ENCODE results near the gene PARVG. TPM values are rescaled to one million over a fixed set of nuclear protein-coding genes. Genes with fewer than 3 reads are reported as not detected.

Gene PARVG
- total RNA-seq, 1 experiment from 2014 or later: 1.3 TPM

GRCh38 chr22:44175676-44176075, 5.0 kb upstream of the PARVG start:
- Histone ChIP-seq H2BK15ac (ENCODE audit: low read depth, low read length) (no peak overlapping the region), H3K27me3 (ENCODE audit: insufficient read depth, low read length) (no peaks in the 10 kb centered on the region), H2BK12ac (ENCODE audit: insufficient read length, low read depth, low read length) (no peak overlapping the region), H3K27ac (ENCODE audit: insufficient read length, low read depth, low read length) (no peak overlapping the region), H4K8ac (replicated peaks; ENCODE audit: insufficient read length, low read depth, low read length) (no peak overlapping the region), H3K79me1 (ENCODE audit: insufficient read depth, low read depth, low read length, poor library complexity, severe bottlenecking) (no peaks in the 10 kb centered on the region), H3K18ac (ENCODE audit: insufficient read length, low read depth, low read length) (no peak overlapping the region), H3K23ac (ENCODE audit: insufficient read length, low read depth, low read length) (no peak overlapping the region), H4K5ac (ENCODE audit: insufficient read length, low read depth, low read length) (no peak overlapping the region), H3K79me2 (ENCODE audit: insufficient read depth, low read length) (no peaks in the 10 kb centered on the region), H3T11ph (ENCODE audit: low read length) (no peak overlapping the region), H4K91ac (ENCODE audit: insufficient read length, low read depth, low read length) (no peak overlapping the region), H3K9me3 (ENCODE audit: control insufficient read depth, low read depth, low read length) (no peaks in the 10 kb centered on the region), H3K9ac (ENCODE audit: extremely low read depth, insufficient read length, low read length) (no peak overlapping the region), H2BK120ac (ENCODE audit: low read depth, low read length, poor library complexity, severe bottlenecking) (no peak overlapping the region), H3K4me1 (ENCODE audit: insufficient read depth, low read length) (peaks cover 5% of the 10 kb centered on the region; the same call in 1 of the 2 replicates), H2AFZ (ENCODE audit: low read length) (no peak overlapping the region), H3K23me2 (ENCODE audit: insufficient read length, low read depth, low read length, poor library complexity, severe bottlenecking) (no peaks in the 10 kb centered on the region), H2AK5ac (ENCODE audit: insufficient read length, low read length) (no peak overlapping the region), H4K20me1 (ENCODE audit: control insufficient read depth, insufficient read depth, insufficient read length) (no peaks in the 10 kb centered on the region), H3K56ac (ENCODE audit: insufficient read length, low read depth, low read length) (no peak overlapping the region), H3K4ac (ENCODE audit: low read depth, low read length) (no peak overlapping the region), H3K14ac (ENCODE audit: insufficient read depth, low read length) (no peak overlapping the region), H2BK20ac (ENCODE audit: low read depth, low read length, poor library complexity, severe bottlenecking) (no peak overlapping the region), H3K4me2 (ENCODE audit: insufficient read depth, insufficient read length, low read length) (no peak overlapping the region), H2BK5ac (ENCODE audit: insufficient read length, low read length) (no peak overlapping the region)
- no CpG with 5 or more reads among the region's 8 CpGs for WGBS (ENCODE audit: extremely low coverage, insufficient read length, low lambda C conversion rate)
- H3K36me3 Mint-ChIP-seq (ENCODE audit: insufficient read depth in 1 of 3, low read depth in 3 of 3): no peaks in the 10 kb centered on the region
- peaks cover 3% of the 10 kb centered on the region for H3K27me3 Mint-ChIP-seq (ENCODE audit: low read depth)
- H3K4me3 Mint-ChIP-seq: no peak overlapping the region
- no peak for TF ChIP-seq CTCF (conservative IDR thresholded peaks at IDR 0.05)
- peaks cover 39 to 49% of the 10 kb centered on the region in 2 experiments for H3K4me1 Mint-ChIP-seq
- H3K9me3 Mint-ChIP-seq: no peaks in the 10 kb centered on the region
- no peak for DNase-seq
- H3K27ac Mint-ChIP-seq: no peak overlapping the region

All from H9 (cell line).